Common myeloid progenitor, CD34-positive (primary cell): ENCODE measurements around the gene SYNGR3.
"Not testable (repeated sequence)": the region's sequence is repeated elsewhere in the genome, so short reads cannot be mapped to it uniquely, and the experiment has no call there.

Experiments
- CTCF ChIA-PET: fragments of 350-600 bp; sonication (Branson Sonifier 250); formaldehyde crosslinking; loops from one replicate; lab custom pipeline; 2021; ENCODE audit warnings: antibody characterized with exemption; lab: Charles Lee
- POLR2A ChIA-PET: fragments of 350-600 bp; sonication (Branson Sonifier 250); formaldehyde crosslinking; loops from one replicate; lab custom pipeline; 2021; ENCODE audit warnings: antibody characterized with exemption; lab: Charles Lee
- DNase-seq, 3 donors: peaks; one replicate each; pipeline versions ENCODE4 v3.0.0 to v3.0.0-alpha.2; 2013
- H3K27ac ChIP-seq, 2 experiments: 1 replicate in 1 of 2; 2 replicates in 1 of 2; pipeline ENCODE4 v1.7.0; 2013; ENCODE audit warnings: inconsistent platforms in 2 of 2, low read length in 2 of 2, mild to moderate bottlenecking in 2 of 2, low read depth in 1 of 2, moderate library complexity in 1 of 2; ENCODE audit not compliant: severe bottlenecking in 2 of 2, insufficient read depth in 1 of 2, poor library complexity in 1 of 2
- H3K27me3 ChIP-seq, 5 experiments: replicated peaks in 2 of 5; 1 replicate in 3 of 5; 2 replicates in 2 of 5; pipeline versions ENCODE4 v1.6.1 to v1.7.0; 2013; ENCODE audit warnings: low read length in 4 of 5, mild to moderate bottlenecking in 2 of 5, moderate library complexity in 2 of 5, inconsistent platforms in 1 of 5; ENCODE audit not compliant: insufficient read depth in 5 of 5, control insufficient read depth in 4 of 5
- H3K36me3 ChIP-seq, 4 experiments: 1 replicate in 2 of 4; 2 replicates in 2 of 4; pipeline versions ENCODE4 v1.6.1 to v1.7.0; 2013; ENCODE audit warnings: low read length in 3 of 4, control low read depth in 1 of 4, mild to moderate bottlenecking in 1 of 4; ENCODE audit not compliant: control insufficient read depth in 4 of 4, insufficient read depth in 4 of 4
- H3K4me1 ChIP-seq, 4 experiments: 1 replicate in 3 of 4; 2 replicates in 1 of 4; pipeline versions ENCODE4 v1.6.1 to v1.7.1; 2013; ENCODE audit warnings: low read length in 3 of 4, mild to moderate bottlenecking in 3 of 4, control low read depth in 1 of 4, inconsistent platforms in 1 of 4, moderate library complexity in 1 of 4; ENCODE audit not compliant: control insufficient read depth in 4 of 4, insufficient read depth in 4 of 4; ENCODE audit errors: control extremely low read depth in 1 of 4
- H3K4me3 ChIP-seq, 7 experiments: 1 replicate in 4 of 7; 2 replicates in 3 of 7; pipeline versions ENCODE4 v1.5.1 to v1.7.0; 2013; ENCODE audit warnings: mild to moderate bottlenecking in 7 of 7, low read length in 6 of 7, moderate library complexity in 6 of 7, inconsistent platforms in 2 of 7, low read depth in 2 of 7, control low read depth in 1 of 7; ENCODE audit not compliant: insufficient read depth in 4 of 7, control insufficient read depth in 1 of 7; ENCODE audit errors: extremely low read depth in 1 of 7
- H3K9me3 ChIP-seq, 5 experiments: 1 replicate in 4 of 5; 2 replicates in 1 of 5; pipeline versions ENCODE4 v1.6.1 to v1.7.1; 2013; ENCODE audit warnings: low read length in 4 of 5, mild to moderate bottlenecking in 2 of 5, inconsistent platforms in 1 of 5, low read depth in 1 of 5, moderate library complexity in 1 of 5; ENCODE audit not compliant: control insufficient read depth in 4 of 5, insufficient read depth in 2 of 5; ENCODE audit errors: control extremely low read depth in 1 of 5
- WGBS: methylation state at CpG from one replicate; pipeline ENCODE4 v1.1.5; 2013; ENCODE audit not compliant: insufficient coverage; 5-methylcytosine and 5-hydroxymethylcytosine counted together

The SYNGR3 gene

GRCh38 chr16:2032285-2033056, 42.7 kb downstream of the SYNGR3 start:
- H3K36me3 ChIP-seq, result no peaks in the 10 kb centered on the region
- peaks cover 0 to 12% (median 5%) of the 10 kb centered on the region in 5 experiments for H3K27me3 ChIP-seq
- H3K4me1 ChIP-seq, result peaks cover 0 to 34% (median 20%) of the 10 kb centered on the region in 4 experiments
- peak overlapping the region in 2 of 7 experiments; percentile 19 to 71 for H3K4me3 ChIP-seq
- POLR2A ChIA-PET, result no interaction called here
- no peaks in the 10 kb centered on the region for H3K9me3 ChIP-seq
- peak in 1 of 3 donors; percentile 46 for DNase-seq
- CTCF ChIA-PET, result interaction anchor here (0.6 to 2.4 kb wide), 4 partner anchors 11 to 909 kb away, joined by 3 to 10 read pairs (median 3); no protein-coding TSS in a partner anchor
- WGBS, result 76% methylated on average over 9 of the region's 15 CpGs
- peak overlapping the region in 1 of 2 experiments; percentile 34 for H3K27ac ChIP-seq

- ChIA-PET CTCF (interaction anchor here (2.4 kb wide), 1 partner anchor 28 kb away, joined by 10 read pairs; no protein-coding TSS in a partner anchor), POLR2A (no interaction called here)
- Histone ChIP-seq H3K4me3 (peak overlapping the region in 4 of 7 experiments; percentile 23 to 71 (median 41)), H3K27me3 (peaks cover 0 to 4% (median 0%) of the 10 kb centered on the region in 5 experiments), H3K27ac (peak overlapping the region in 1 of 2 experiments; percentile 70), H3K4me1 (peaks cover 0 to 30% (median 19%) of the 10 kb centered on the region in 4 experiments), H3K9me3 (no peaks in the 10 kb centered on the region), H3K36me3 (no peaks in the 10 kb centered on the region)
- peak in 2 of 3 donors; percentile 80 to 86 for DNase-seq
- 11% methylated on average over 14 of the region's 37 CpGs for WGBS
These were observed 43.5 kb downstream of the SYNGR3 start for GRCh38 chr16:2033057-2033908.

GRCh38 chr16:2033909-2034695, 44.3 kb downstream of the SYNGR3 start:
- H3K9me3 ChIP-seq, DNase-seq, POLR2A ChIA-PET, H3K27me3 ChIP-seq, H3K36me3 ChIP-seq: not testable (repeated sequence)
- CTCF ChIA-PET, result interaction anchor here (2.4 kb wide), 1 partner anchor 29 kb away, joined by 10 read pairs; no protein-coding TSS in a partner anchor
- Histone ChIP-seq H3K27ac (peak overlapping the region in 1 of 2 experiments; percentile 70), H3K4me1 (peaks cover 0 to 30% (median 20%) of the 10 kb centered on the region in 4 experiments), H3K4me3 (peak overlapping the region in 4 of 7 experiments; percentile 23 to 71 (median 41))
- 77% methylated on average over 7 of the region's 32 CpGs for WGBS

- WGBS, result 100% methylated on average over 5 of the region's 17 CpGs
- POLR2A ChIA-PET, result no interaction called here
- no peaks in the 10 kb centered on the region for H3K36me3 ChIP-seq
- peaks cover 0 to 30% (median 23%) of the 10 kb centered on the region in 4 experiments for H3K4me1 ChIP-seq
- H3K4me3 ChIP-seq, result no peak overlapping the region
- H3K27me3 ChIP-seq, result no peaks in the 10 kb centered on the region
- no peaks in the 10 kb centered on the region for H3K9me3 ChIP-seq
- CTCF ChIA-PET, result no interaction called here
- DNase-seq, result no peak
- H3K27ac ChIP-seq, result no peak overlapping the region
These were observed 45.1 kb downstream of the SYNGR3 start for GRCh38 chr16:2034696-2035430.

- peaks cover 0 to 30% (median 23%) of the 10 kb centered on the region in 4 experiments for H3K4me1 ChIP-seq
- H3K9me3 ChIP-seq, result no peaks in the 10 kb centered on the region
- H3K27ac ChIP-seq, result no peak overlapping the region
- ChIA-PET CTCF (no interaction called here), POLR2A (no interaction called here)
- DNase-seq, result no peak
- H3K27me3 ChIP-seq, result no peaks in the 10 kb centered on the region
- H3K36me3 ChIP-seq, result peaks cover 0 to 4% (median under 1%) of the 10 kb centered on the region in 4 experiments
- H3K4me3 ChIP-seq, result no peak overlapping the region
- WGBS, result 91% methylated on average over 33 of the region's 34 CpGs
These were observed 45.8 kb downstream of the SYNGR3 start for GRCh38 chr16:2035431-2036199.
